Mesothelial cell of epicardium (in vitro differentiated cells): ENCODE results near the gene PEX5L. TPM values are rescaled to one million over a fixed set of nuclear protein-coding genes. Genes with fewer than 3 reads are reported as not detected.

ENCODE experiments used
- DNase-seq, 2 experiments: peaks; one replicate each; pipeline ENCODE4 v3.0.0; 2021; ENCODE audit warnings: low spot score in 2 of 2; ENCODE audit not compliant: unreplicated experiment in 2 of 2
- H3K27ac Mint-ChIP-seq: 2 replicates; pipeline ENCODE4 v1.8.0; 2021; ENCODE audit warnings: mixed read lengths
- H3K27me3 Mint-ChIP-seq: 2 replicates; pipeline ENCODE4 v1.8.0; 2021; ENCODE audit warnings: low read depth, mixed read lengths
- H3K36me3 Mint-ChIP-seq: 2 replicates; pipeline ENCODE4 v1.8.0; 2021; ENCODE audit warnings: mixed read lengths
- H3K4me1 Mint-ChIP-seq: 2 replicates; pipeline ENCODE4 v1.8.0; 2021; ENCODE audit warnings: mixed read lengths
- H3K4me3 Mint-ChIP-seq: 2 replicates; pipeline ENCODE4 v1.8.0; 2021; ENCODE audit warnings: mild to moderate bottlenecking, moderate library complexity, mixed read lengths
- H3K9me3 Mint-ChIP-seq: 2 replicates; pipeline ENCODE4 v1.8.0; 2021; ENCODE audit warnings: mixed read lengths
- CTCF ChIP-seq: fragments of 200-600 bp; sonication (generic); IDR thresholded peaks from one replicate; pipeline ENCODE4 v1.5.0; 2021; ENCODE audit warnings: antibody characterized with exemption; ENCODE audit not compliant: unreplicated experiment
- total RNA-seq: library from RNA; stranded (reverse); gene quantifications from 3 replicates; pipeline ENCODE4 v1.2.1, GENCODE V29; 2021

PEX5L gene
- total RNA-seq, 1 donor from 2014 or later = 0.04 TPM

DNA sequence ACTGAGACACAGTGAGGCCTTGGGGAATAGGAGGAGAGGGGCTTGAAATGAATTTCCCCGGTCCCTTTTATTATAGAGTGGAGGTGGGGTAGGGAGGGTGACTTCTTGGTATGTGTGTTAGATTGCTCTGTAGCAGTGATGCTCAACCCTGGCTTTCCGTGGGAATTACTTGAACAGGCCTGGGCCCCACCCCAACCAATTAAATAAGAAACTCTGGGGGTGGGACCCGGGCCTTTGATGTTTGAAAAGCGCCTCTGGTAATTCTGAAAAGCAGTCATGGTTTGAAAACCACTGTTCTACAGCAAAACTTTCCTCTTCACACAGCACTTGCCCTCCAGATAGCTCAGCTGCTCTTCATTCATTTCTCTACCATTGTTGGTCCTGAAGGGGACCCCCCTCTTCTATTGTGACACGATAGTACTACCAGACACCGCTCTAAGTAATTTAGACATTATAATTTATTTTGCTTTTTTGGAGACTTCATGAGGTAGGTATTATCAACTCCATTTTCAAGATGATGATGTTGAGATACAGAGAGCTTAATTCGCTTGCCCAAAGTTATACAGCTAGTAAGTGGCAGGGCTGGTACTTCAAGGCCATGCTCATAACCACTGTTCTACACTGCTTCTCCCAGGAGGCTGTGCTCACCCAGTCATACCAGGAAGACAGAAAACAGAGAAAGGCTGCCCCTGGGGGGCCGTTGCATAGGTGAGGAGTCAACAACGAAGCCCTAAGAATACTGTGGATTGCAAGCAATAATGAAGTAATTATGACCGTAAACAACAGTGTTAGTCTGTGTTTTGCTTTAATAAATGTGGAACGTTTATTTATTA lies 176.2 kb downstream of the PEX5L start:
- no peak overlapping the region for H3K4me3 Mint-ChIP-seq
- no peak overlapping the region for H3K27ac Mint-ChIP-seq
- H3K27me3 Mint-ChIP-seq = peaks cover 21% of the 10 kb centered on the region
- H3K4me1 Mint-ChIP-seq = no peaks in the 10 kb centered on the region
- DNase-seq = no peak
- no peak for TF ChIP-seq CTCF
- H3K9me3 Mint-ChIP-seq = peaks cover 9% of the 10 kb centered on the region
- H3K36me3 Mint-ChIP-seq = no peaks in the 10 kb centered on the region

- DNase-seq = no peak
- H3K27me3 Mint-ChIP-seq = peaks cover 14% of the 10 kb centered on the region
- H3K27ac Mint-ChIP-seq = no peak overlapping the region
- H3K36me3 Mint-ChIP-seq = no peaks in the 10 kb centered on the region
- no peak for TF ChIP-seq CTCF
- no peak overlapping the region for H3K4me3 Mint-ChIP-seq
- no peaks in the 10 kb centered on the region for H3K9me3 Mint-ChIP-seq
- H3K4me1 Mint-ChIP-seq = no peaks in the 10 kb centered on the region
Measured at GRCh38 chr3:179853176-179853575, 183.6 kb downstream of the PEX5L start.

GRCh38 chr3:179852142-179852905 lies 184.4 kb downstream of the PEX5L start:
- H3K27me3 Mint-ChIP-seq = peaks cover 14% of the 10 kb centered on the region
- no peak for DNase-seq
- no peaks in the 10 kb centered on the region for H3K36me3 Mint-ChIP-seq
- H3K9me3 Mint-ChIP-seq = no peaks in the 10 kb centered on the region
- H3K4me3 Mint-ChIP-seq = no peak overlapping the region
- H3K4me1 Mint-ChIP-seq = no peaks in the 10 kb centered on the region
- no peak overlapping the region for H3K27ac Mint-ChIP-seq
- TF ChIP-seq CTCF = no peak

DNA sequence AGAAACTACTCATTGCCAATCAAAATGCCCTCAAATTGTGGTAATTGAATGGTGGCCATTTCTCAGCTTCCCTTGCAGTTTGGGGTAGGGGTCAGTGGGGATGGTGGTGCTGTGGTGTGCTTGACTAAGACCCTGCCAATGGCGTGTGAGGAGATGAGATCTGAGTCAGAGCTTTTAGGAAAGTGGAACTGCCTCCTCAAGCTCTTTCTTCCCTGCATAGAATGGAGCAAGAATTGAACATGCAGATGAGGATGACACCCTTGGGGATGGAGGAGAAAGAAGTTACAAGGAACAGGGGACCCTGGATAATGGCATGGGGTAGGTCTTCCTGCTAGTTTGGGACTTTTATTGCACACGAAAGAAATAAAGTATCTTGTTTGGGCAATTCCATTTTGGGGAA lies 188.0 kb downstream of the PEX5L start:
- TF ChIP-seq CTCF = no peak
- Mint-ChIP-seq H3K27ac (no peak overlapping the region), H3K27me3 (peaks cover 15% of the 10 kb centered on the region), H3K36me3 (no peaks in the 10 kb centered on the region), H3K4me3 (no peak overlapping the region), H3K4me1 (no peaks in the 10 kb centered on the region), H3K9me3 (no peaks in the 10 kb centered on the region)
- DNase-seq = no peak

DNA sequence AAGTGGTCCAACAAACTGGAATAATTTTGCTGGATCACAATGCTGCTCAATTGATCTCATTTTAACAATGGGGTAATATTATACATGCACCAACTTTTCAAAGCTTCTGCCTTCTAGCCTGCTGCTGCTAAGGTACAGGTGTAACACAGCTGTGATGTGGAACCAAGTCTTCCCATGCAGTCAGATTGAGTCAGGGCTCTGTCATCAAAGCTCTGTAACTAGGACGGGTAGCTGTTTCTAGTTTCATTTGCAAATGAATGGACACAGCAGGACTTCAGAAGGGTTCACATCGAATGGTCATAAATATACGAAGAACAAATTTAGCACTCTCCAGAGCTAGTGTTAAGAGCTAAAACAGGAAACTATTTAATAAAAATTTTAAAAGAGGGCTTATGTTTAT lies 194.7 kb downstream of the PEX5L start:
- Mint-ChIP-seq H3K4me3 (no peak overlapping the region), H3K36me3 (no peaks in the 10 kb centered on the region), H3K27me3 (peaks cover 7% of the 10 kb centered on the region), H3K27ac (no peak overlapping the region), H3K9me3 (no peaks in the 10 kb centered on the region), H3K4me1 (peaks cover 8% of the 10 kb centered on the region)
- DNase-seq = no peak
- no peak for TF ChIP-seq CTCF
